Hepatocyte (in vitro differentiated cells): ENCODE data around the gene POLR3C. TPM values are rescaled to one million over a fixed set of nuclear protein-coding genes. Genes with fewer than 3 reads are reported as not detected.

Experiments used
- DNase-seq: peaks from one replicate; pipeline ENCODE4 v3.0.0-alpha.2; 2016; ENCODE audit warnings: low spot score
- H2AFZ ChIP-seq: fragments of 200-600 bp; sonication (generic); 2 replicates; pipeline ENCODE4 v1.6.0; 2016; ENCODE audit warnings: antibody characterized with exemption, mild to moderate bottlenecking
- H3K27ac ChIP-seq: fragments of 200-600 bp; sonication (generic); 2 replicates; pipeline ENCODE4 v1.5.1; 2016; ENCODE audit warnings: mild to moderate bottlenecking
- H3K27me3 ChIP-seq: fragments of 200-600 bp; sonication (generic); 2 replicates; pipeline ENCODE4 v1.6.1; 2016
- H3K36me3 ChIP-seq: fragments of 200-600 bp; sonication (generic); replicated peaks from 2 replicates; pipeline ENCODE4 v1.5.1; 2016; ENCODE audit warnings: low read depth; ENCODE audit not compliant: insufficient read depth
- H3K4me1 ChIP-seq: fragments of 200-600 bp; sonication (generic); 2 replicates; pipeline ENCODE4 v1.5.1; 2016; ENCODE audit warnings: mild to moderate bottlenecking, moderate library complexity; ENCODE audit not compliant: insufficient read depth
- H3K4me2 ChIP-seq: fragments of 200-600 bp; sonication (generic); 2 replicates; pipeline ENCODE4 v1.6.0; 2016
- H3K4me3 ChIP-seq: fragments of 200-600 bp; sonication (generic); 2 replicates; pipeline ENCODE4 v1.5.1; 2016; ENCODE audit warnings: mild to moderate bottlenecking
- H3K79me2 ChIP-seq: fragments of 200-600 bp; sonication (generic); 2 replicates; pipeline ENCODE4 v1.6.0; 2017; ENCODE audit warnings: mild to moderate bottlenecking
- H3K9me2 ChIP-seq: fragments of 200-600 bp; sonication (generic); replicated peaks from 2 replicates; pipeline ENCODE4 v1.6.0; 2017; ENCODE audit warnings: mild to moderate bottlenecking; ENCODE audit not compliant: insufficient read depth
- H3K9me3 ChIP-seq: fragments of 200-600 bp; sonication (generic); 2 replicates; pipeline ENCODE4 v1.5.1; 2016; ENCODE audit warnings: low read depth, mild to moderate bottlenecking
- H4K20me1 ChIP-seq: fragments of 200-600 bp; sonication (generic); 2 replicates; pipeline ENCODE4 v1.6.0; 2016; ENCODE audit warnings: mild to moderate bottlenecking; ENCODE audit not compliant: insufficient read depth, poor library complexity, severe bottlenecking
- CTCF ChIP-seq: fragments of 200-600 bp; sonication (generic); IDR thresholded peaks from 2 replicates; pipeline ENCODE4 v1.5.1; 2016; ENCODE audit warnings: antibody characterized with exemption, mild to moderate bottlenecking; ENCODE audit not compliant: poor library complexity
- EZH2 ChIP-seq: fragments of 200-600 bp; sonication (generic); IDR thresholded peaks from 2 replicates; pipeline ENCODE4 v1.6.1; 2016; ENCODE audit warnings: antibody characterized with exemption, mild to moderate bottlenecking, borderline replicate concordance
- EZH2phosphoT487 ChIP-seq: fragments of 200-600 bp; sonication (generic); IDR thresholded peaks from one replicate; pipeline ENCODE4 v1.6.1; 2018; ENCODE audit warnings: antibody characterized with exemption, mild to moderate bottlenecking, low read depth, moderate library complexity; ENCODE audit not compliant: unreplicated experiment, severe bottlenecking
- WGBS: methylation state at CpG from one replicate; pipeline ENCODE4 v1.1.6; 2016; ENCODE audit warnings: low lambda C conversion rate; ENCODE audit errors: missing lambda C conversion rate; 5-methylcytosine and 5-hydroxymethylcytosine counted together
- polyA plus RNA-seq: library from polyadenylated mRNA; unstranded; fragments of >200 nt; fragmentation: Nextera tagmentation; extraction: Ambion mirVana; gene quantifications from 2 replicates; pipeline ENCODE4 v1.2.1, GENCODE V29; 2016
- total RNA-seq: library from RNA; depleted of rRNA; stranded (reverse); fragments of >200 nt; gene quantifications from 2 replicates; pipeline ENCODE4 v1.2.3, GENCODE V29; 2014

POLR3C gene
- 19.6 and 29.2 TPM in 2 replicates for total RNA-seq
- polyA plus RNA-seq: 20.6 and 20.9 TPM in 2 replicates

GRCh38 chr1:145823565-145824498 lies at the start of gene POLR3C, which contains the start of gene RNF115:
TSS of gene POLR3C (plus strand) at chr1:145824200. CDS start at chr1:145825777, 1,577 bp downstream.
TSS of gene RNF115 (minus strand) at chr1:145824095. CDS start at chr1:145823873, 222 bp downstream.
- H3K4me1 ChIP-seq: peaks cover 9% of the 10 kb centered on the region

GRCh38 chr1:145777357-145778145 lies 46.4 kb upstream of the POLR3C start:
- Histone ChIP-seq H3K27me3 (no peaks in the 10 kb centered on the region), H3K4me1 (no peaks in the 10 kb centered on the region), H3K36me3 (no peaks in the 10 kb centered on the region), H3K9me3 (no peaks in the 10 kb centered on the region), H4K20me1 (no peaks in the 10 kb centered on the region), H3K4me3 (no peak overlapping the region), H3K27ac (no peak overlapping the region), H3K9me2 (no peaks in the 10 kb centered on the region), H2AFZ (no peak overlapping the region), H3K4me2 (no peak overlapping the region), H3K79me2 (peaks cover 12% of the 10 kb centered on the region)
- TF ChIP-seq EZH2phosphoT487 (no peak), CTCF (no peak), EZH2 (no peak)
- 93% methylated on average over 1 of the region's 1 CpG for WGBS
- DNase-seq: no peak

More at GRCh38 chr1:145823565-145824498, at the start of gene POLR3C, which contains the start of gene RNF115:
- Histone ChIP-seq H3K4me3 (peak within 1 kb of the TSS; percentile 90), H3K27me3 (no peaks in the 10 kb centered on the region), H3K4me2 (peak within 1 kb of the TSS; percentile 73), H3K27ac (peak within 1 kb of the TSS; percentile 97), H3K9me2 (no peaks in the 10 kb centered on the region), H4K20me1 (no peaks in the 10 kb centered on the region), H3K79me2 (peaks cover 45% of the 10 kb centered on the region), H2AFZ (peak within 1 kb of the TSS; percentile 93), H3K36me3 (peaks cover 4% of the 10 kb centered on the region), H3K9me3 (no peaks in the 10 kb centered on the region)
- no peak for TF ChIP-seq CTCF
- TF ChIP-seq EZH2: no peak
- no peak for TF ChIP-seq EZH2phosphoT487
- DNase-seq: peak; percentile 96
- under 1% methylated on average over 87 of the region's 89 CpGs for WGBS

GRCh38 chr1:145778146-145778540 lies 45.9 kb upstream of the POLR3C start:
- no peaks in the 10 kb centered on the region for H3K36me3 ChIP-seq
- no peaks in the 10 kb centered on the region for H3K27me3 ChIP-seq
- TF ChIP-seq CTCF: no peak
- no peak overlapping the region for H2AFZ ChIP-seq
- no peaks in the 10 kb centered on the region for H3K4me1 ChIP-seq
- no peak overlapping the region for H3K4me2 ChIP-seq
- 100% methylated on average over 1 of the region's 1 CpG for WGBS
- DNase-seq: no peak
- H3K9me2 ChIP-seq: no peaks in the 10 kb centered on the region
- H3K4me3 ChIP-seq: no peak overlapping the region
- H3K27ac ChIP-seq: no peak overlapping the region
- no peaks in the 10 kb centered on the region for H4K20me1 ChIP-seq
- peaks cover 12% of the 10 kb centered on the region for H3K79me2 ChIP-seq
- no peaks in the 10 kb centered on the region for H3K9me3 ChIP-seq
